Keratinocyte (primary cell): ENCODE measurements around the gene RALGAPA2. TPM values are rescaled to one million over a fixed set of nuclear protein-coding genes. Genes with fewer than 3 reads are reported as not detected.
A peak's percentile ranks its signal among the peaks of the same experiment; 100 is the strongest.

Source experiments
- DNase-seq: peaks from one replicate; pipeline ENCODE4 v3.0.0-alpha.2; 2011; ENCODE audit warnings: low read depth, missing footprints, low spot score
- FAIRE-seq: peaks from 2 replicates; lab custom pipeline; 2011; peaks lifted over from hg19 to GRCh38; lab: Jason Lieb, UNC
- H2AFZ ChIP-seq: 2 replicates; pipeline ENCODE4 v1.6.0; 2012; ENCODE audit warnings: low read length, control low read depth, inconsistent platforms; ENCODE audit not compliant: control insufficient read depth
- H3K27ac ChIP-seq: 2 replicates; pipeline ENCODE4 v1.5.1; 2011; ENCODE audit warnings: low read length; ENCODE audit not compliant: control insufficient read depth, insufficient read depth
- H3K27me3 ChIP-seq: 3 replicates; pipeline ENCODE4 v1.6.0; 2011; ENCODE audit warnings: low read length; ENCODE audit not compliant: control insufficient read depth, insufficient read depth; ENCODE audit errors: extremely low read depth
- H3K36me3 ChIP-seq, 2 experiments: 2 replicates in 1 of 2; 3 replicates in 1 of 2; pipeline ENCODE4 v1.5.1; 2011; ENCODE audit warnings: low read length in 2 of 2, mild to moderate bottlenecking in 1 of 2; ENCODE audit not compliant: control insufficient read depth in 2 of 2, insufficient read depth in 2 of 2; ENCODE audit errors: extremely low read depth in 1 of 2
- H3K4me1 ChIP-seq: 3 replicates; pipeline ENCODE4 v1.5.1; 2011; ENCODE audit warnings: low read length; ENCODE audit not compliant: control insufficient read depth, insufficient read depth; ENCODE audit errors: extremely low read depth
- H3K4me2 ChIP-seq: 3 replicates; pipeline ENCODE4 v1.6.0; 2011; ENCODE audit warnings: low read depth, low read length; ENCODE audit not compliant: control insufficient read depth, insufficient read depth; ENCODE audit errors: extremely low read depth
- H3K4me3 ChIP-seq, 3 experiments: fragments of 200-600 bp in 1 of 3; sonication (generic) in 1 of 3; 2 replicates in 2 of 3; 3 replicates in 1 of 3; pipeline ENCODE4 v1.5.1; 2011 to 2016; ENCODE audit warnings: low read length in 3 of 3, mild to moderate bottlenecking in 3 of 3, control low read depth in 2 of 3, inconsistent platforms in 1 of 3, low read depth in 1 of 3, mixed read lengths in 1 of 3, mixed run types in 1 of 3, moderate library complexity in 1 of 3; ENCODE audit not compliant: control insufficient read depth in 2 of 3, insufficient read depth in 2 of 3; ENCODE audit errors: extremely low read depth in 1 of 3
- H3K79me2 ChIP-seq: 2 replicates; pipeline ENCODE4 v1.6.0; 2012; ENCODE audit warnings: low read length; ENCODE audit not compliant: control insufficient read depth, insufficient read depth
- H3K9ac ChIP-seq: 3 replicates; pipeline ENCODE4 v1.6.0; 2011; ENCODE audit warnings: low read length; ENCODE audit not compliant: control insufficient read depth, insufficient read depth; ENCODE audit errors: extremely low read depth
- H3K9me1 ChIP-seq: 3 replicates; pipeline ENCODE4 v1.6.0; 2011; ENCODE audit warnings: low read length; ENCODE audit not compliant: control insufficient read depth, insufficient read depth; ENCODE audit errors: extremely low read depth
- H3K9me3 ChIP-seq: 2 replicates; pipeline ENCODE4 v1.5.1; 2012; ENCODE audit warnings: low read depth, low read length; ENCODE audit not compliant: control insufficient read depth
- H4K20me1 ChIP-seq: 3 replicates; pipeline ENCODE4 v1.6.0; 2011; ENCODE audit warnings: low read length; ENCODE audit not compliant: control insufficient read depth, insufficient read depth; ENCODE audit errors: extremely low read depth
- CTCF ChIP-seq, 3 experiments: IDR thresholded peaks in 1 of 3; conservative IDR thresholded peaks in 1 of 3; optimal IDR thresholded peaks in 1 of 3; 2 replicates in 2 of 3; 3 replicates in 1 of 3; pipeline versions ENCODE3 to v1.5.1; 2011; ENCODE audit warnings: low read length in 3 of 3, mild to moderate bottlenecking in 3 of 3, moderate library complexity in 2 of 3, control low read depth in 1 of 3, inconsistent platforms in 1 of 3; ENCODE audit not compliant: insufficient read depth in 2 of 3; ENCODE audit errors: extremely low read depth in 1 of 3
- EZH2 ChIP-seq: IDR thresholded peaks from one replicate; pipeline ENCODE4 v1.6.1; 2012; ENCODE audit warnings: inconsistent platforms, mild to moderate bottlenecking, low read length, moderate library complexity
- dilution Hi-C: fragments of 300-500 bp; cut with MboI; formaldehyde crosslinking; loops from one replicate; pipeline ENCODE4 v1.7.0; 2020; ENCODE audit warnings: low sequenced_read_pairs; ENCODE audit not compliant: extremely low pct_ligation_motif_present
- polyA plus RNA-seq, 5 experiments: library from polyadenylated mRNA; depleted of rRNA in 3 of 5; stranded (reverse) in 3 of 5; stranded (forward) in 1 of 5; unstranded in 1 of 5; fragments of >200 nt; gene quantifications; 1 replicate in 1 of 5; 2 replicates in 3 of 5; 3 replicates in 1 of 5; pipeline versions ENCODE4 v1.2.1 to v1.2.3, GENCODE V29; 2011 to 2012; ENCODE audit warnings: missing spikeins in 2 of 5, low read depth in 1 of 5, low replicate concordance in 1 of 5

Gene RALGAPA2
- polyA plus RNA-seq, 1 donor (not counting 4 experiments of a cell fraction or from before 2014, with no cell fraction given), result 3.2 TPM

- dilution Hi-C loops, result no loop called here
- no peaks in the 10 kb centered on the region for H3K9me3 ChIP-seq
- no peaks in the 10 kb centered on the region for H3K4me1 ChIP-seq
- H3K9me1 ChIP-seq, result peaks cover 2% of the 10 kb centered on the region
- H3K36me3 ChIP-seq, result no peaks in the 10 kb centered on the region
- FAIRE-seq, result no peak
- H2AFZ ChIP-seq, result no peak overlapping the region
- no peak for DNase-seq
- no peak overlapping the region for H3K4me2 ChIP-seq
- no peak for TF ChIP-seq CTCF (optimal IDR thresholded peaks at IDR 0.05 in 1 of 3, IDR thresholded peaks at IDR 0.05 in 1 of 3, conservative IDR thresholded peaks at IDR 0.05 in 1 of 3; ENCODE audit: extremely low read depth in 1 of 3, insufficient read depth in 2 of 3, low read length in 3 of 3)
- no peaks in the 10 kb centered on the region for H3K27me3 ChIP-seq
- H3K79me2 ChIP-seq, result no peaks in the 10 kb centered on the region
- H3K27ac ChIP-seq, result no peak overlapping the region
- no peak overlapping the region for H3K9ac ChIP-seq
- H4K20me1 ChIP-seq, result no peaks in the 10 kb centered on the region
- no peak overlapping the region for H3K4me3 ChIP-seq
These were observed 246.0 kb downstream of the RALGAPA2 start for GRCh38 chr20:20466341-20466879.

- FAIRE-seq (no peak), DNase-seq (no peak)
- no peaks in the 10 kb centered on the region for H4K20me1 ChIP-seq
- dilution Hi-C loops, result no loop called here
- no peaks in the 10 kb centered on the region for H3K9me3 ChIP-seq
- peaks cover 2% of the 10 kb centered on the region for H3K9me1 ChIP-seq
- no peak overlapping the region for H3K27ac ChIP-seq
- H3K36me3 ChIP-seq, result no peaks in the 10 kb centered on the region
- H3K4me1 ChIP-seq, result no peaks in the 10 kb centered on the region
- no peak overlapping the region for H3K9ac ChIP-seq
- H3K27me3 ChIP-seq, result no peaks in the 10 kb centered on the region
- H3K79me2 ChIP-seq, result no peaks in the 10 kb centered on the region
- H3K4me2 ChIP-seq, result no peak overlapping the region
- H2AFZ ChIP-seq, result no peak overlapping the region
- TF ChIP-seq CTCF (optimal IDR thresholded peaks at IDR 0.05 in 1 of 3, IDR thresholded peaks at IDR 0.05 in 1 of 3, conservative IDR thresholded peaks at IDR 0.05 in 1 of 3; ENCODE audit: extremely low read depth in 1 of 3, insufficient read depth in 2 of 3, low read length in 3 of 3) (peak; percentile 23 to 54 (median 34)), EZH2 (no peak)
- no peak overlapping the region for H3K4me3 ChIP-seq
These were observed 247.2 kb downstream of the RALGAPA2 start for GRCh38 chr20:20465252-20465651.
